ENCODE data around the gene MTERF4. TPM values are rescaled to one million over a fixed set of nuclear protein-coding genes. Genes with fewer than 3 reads are reported as not detected.

Gene MTERF4
- total RNA-seq, 4 donors from 2014 or later, result 21.5 to 108 (median 41.3) TPM

DNA sequence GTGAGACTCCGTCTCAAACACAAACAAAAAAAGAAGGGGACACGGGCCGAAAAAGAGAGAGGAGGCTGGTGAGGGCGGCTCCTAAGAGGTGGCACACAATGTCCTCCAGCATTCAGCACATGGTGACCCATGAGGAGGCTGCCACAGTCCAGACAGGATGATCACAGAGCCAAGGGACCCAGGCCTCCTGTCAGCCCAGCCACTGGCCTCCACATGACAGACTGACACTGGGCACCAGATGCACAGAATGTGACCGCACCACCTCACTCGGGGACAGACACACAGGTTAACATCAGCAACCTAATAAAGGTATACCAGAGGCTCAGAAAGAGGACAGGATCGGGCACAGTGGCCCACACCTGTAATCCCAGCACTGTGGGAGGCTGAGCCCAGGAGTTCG lies 26.2 kb upstream of the MTERF4 start:
- no peak for TF ChIP-seq POLR2A (IDR thresholded peaks at IDR 0.05)
- TF ChIP-seq, protein P1, sequence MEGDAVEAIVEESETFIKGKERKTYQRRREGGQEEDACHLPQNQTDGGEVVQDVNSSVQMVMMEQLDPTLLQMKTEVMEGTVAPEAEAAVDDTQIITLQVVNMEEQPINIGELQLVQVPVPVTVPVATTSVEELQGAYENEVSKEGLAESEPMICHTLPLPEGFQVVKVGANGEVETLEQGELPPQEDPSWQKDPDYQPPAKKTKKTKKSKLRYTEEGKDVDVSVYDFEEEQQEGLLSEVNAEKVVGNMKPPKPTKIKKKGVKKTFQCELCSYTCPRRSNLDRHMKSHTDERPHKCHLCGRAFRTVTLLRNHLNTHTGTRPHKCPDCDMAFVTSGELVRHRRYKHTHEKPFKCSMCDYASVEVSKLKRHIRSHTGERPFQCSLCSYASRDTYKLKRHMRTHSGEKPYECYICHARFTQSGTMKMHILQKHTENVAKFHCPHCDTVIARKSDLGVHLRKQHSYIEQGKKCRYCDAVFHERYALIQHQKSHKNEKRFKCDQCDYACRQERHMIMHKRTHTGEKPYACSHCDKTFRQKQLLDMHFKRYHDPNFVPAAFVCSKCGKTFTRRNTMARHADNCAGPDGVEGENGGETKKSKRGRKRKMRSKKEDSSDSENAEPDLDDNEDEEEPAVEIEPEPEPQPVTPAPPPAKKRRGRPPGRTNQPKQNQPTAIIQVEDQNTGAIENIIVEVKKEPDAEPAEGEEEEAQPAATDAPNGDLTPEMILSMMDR (IDR thresholded peaks at IDR 0.05), result no peak
- Histone ChIP-seq H3K9me3 (no peaks in the 10 kb centered on the region), H3K4me1 (no peaks in the 10 kb centered on the region), H3K36me3 (no peaks in the 10 kb centered on the region), H3K4me3 (no peak overlapping the region), H3K27me3 (no peaks in the 10 kb centered on the region), H3K27ac (no peak overlapping the region)
- intact Hi-C loops (cut with DNase I; ENCODE audit: low total_unique reads), result no loop called here
- no peak for DNase-seq

DNA sequence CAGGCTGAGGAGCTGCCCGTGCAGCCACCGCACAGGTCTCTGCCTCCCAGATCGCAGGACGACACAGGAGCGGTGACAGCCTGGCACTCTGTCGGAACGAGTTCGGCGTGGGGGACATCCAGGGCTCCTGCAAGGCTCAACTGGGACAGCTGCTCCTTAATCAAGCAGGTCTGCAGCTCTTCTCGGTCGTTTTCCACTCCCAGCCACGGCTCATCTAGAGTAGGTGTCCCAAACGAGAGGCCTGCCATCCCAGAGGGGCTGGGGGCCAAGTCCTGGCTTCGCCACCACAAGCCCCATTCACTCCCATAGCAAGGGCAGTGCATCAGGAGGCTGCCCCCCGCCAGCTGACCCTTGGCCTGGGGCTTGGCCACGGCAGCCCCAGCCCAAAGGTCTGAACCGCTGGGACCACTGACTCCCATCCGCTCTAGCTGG lies 24.7 kb upstream of the MTERF4 start:
- intact Hi-C loops (cut with DNase I; ENCODE audit: low total_unique reads), result no loop called here
- no peaks in the 10 kb centered on the region for H3K4me1 ChIP-seq
- DNase-seq, result no peak

DNA sequence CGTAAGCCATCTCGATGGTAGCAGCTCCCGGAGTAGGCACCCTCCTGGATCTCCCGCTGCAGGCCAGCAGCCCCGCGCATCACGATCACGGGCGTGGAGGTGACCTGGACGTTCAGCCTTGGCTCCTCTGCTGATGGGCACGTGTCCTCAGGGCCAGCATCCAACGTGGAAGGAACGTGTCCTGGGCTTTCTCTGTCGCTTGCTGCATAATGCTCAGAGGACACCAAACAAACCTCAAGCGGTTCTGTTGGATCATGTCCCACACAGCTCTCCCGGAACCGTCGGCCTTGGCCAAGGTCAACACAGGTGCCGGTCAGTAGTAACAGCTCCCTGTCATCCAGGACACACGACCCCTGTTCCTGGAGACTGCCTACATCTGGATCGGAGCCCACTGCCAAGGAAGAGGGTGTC lies 24.1 kb upstream of the MTERF4 start:
- Histone ChIP-seq H3K9me3 (no peaks in the 10 kb centered on the region), H3K27me3 (no peaks in the 10 kb centered on the region), H3K27ac (no peak overlapping the region), H3K36me3 (no peaks in the 10 kb centered on the region), H3K4me3 (no peak overlapping the region), H3K4me1 (no peaks in the 10 kb centered on the region)
- DNase-seq, result no peak
- TF ChIP-seq POLR2A (IDR thresholded peaks at IDR 0.05), result no peak
- TF ChIP-seq, protein P1 (IDR thresholded peaks at IDR 0.05), result no peak
- intact Hi-C loops (cut with DNase I; ENCODE audit: low total_unique reads), result no loop called here

More for the DNA sequence above, 24.7 kb upstream of the MTERF4 start:
- no peak overlapping the region for H3K4me3 ChIP-seq
- H3K9me3 ChIP-seq, result no peaks in the 10 kb centered on the region
- no peaks in the 10 kb centered on the region for H3K36me3 ChIP-seq
- TF ChIP-seq POLR2A (IDR thresholded peaks at IDR 0.05), result no peak
- TF ChIP-seq, protein P1 (IDR thresholded peaks at IDR 0.05), result no peak
- H3K27me3 ChIP-seq, result no peaks in the 10 kb centered on the region
- no peak overlapping the region for H3K27ac ChIP-seq

DNA sequence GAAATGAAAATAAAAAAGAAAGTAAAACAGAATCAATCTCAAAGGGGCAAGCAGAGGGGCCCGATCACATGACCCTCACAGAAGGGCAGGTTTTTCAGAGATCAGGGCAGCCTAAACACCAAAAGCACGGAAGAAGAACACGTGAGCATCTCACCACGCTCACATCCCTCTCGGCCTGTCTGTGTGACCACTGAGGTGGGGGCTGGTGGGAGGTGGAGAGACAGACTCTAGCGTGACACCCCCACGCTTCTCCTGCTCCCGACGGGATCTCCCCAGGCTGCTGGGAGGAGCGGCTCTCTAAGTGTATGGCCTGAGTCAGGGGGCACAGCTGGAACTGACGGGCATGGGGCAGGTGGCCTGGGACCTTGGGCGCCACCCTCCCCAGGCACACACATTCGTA lies 23.5 kb upstream of the MTERF4 start:
- TF ChIP-seq POLR2A (IDR thresholded peaks at IDR 0.05), result no peak
- TF ChIP-seq, protein P1 (IDR thresholded peaks at IDR 0.05), result no peak
- no peak overlapping the region for H3K27ac ChIP-seq
- H3K36me3 ChIP-seq, result no peaks in the 10 kb centered on the region
- no peak overlapping the region for H3K4me3 ChIP-seq
- no peaks in the 10 kb centered on the region for H3K27me3 ChIP-seq
- H3K4me1 ChIP-seq, result no peaks in the 10 kb centered on the region
- no peak for DNase-seq
- intact Hi-C loops (cut with DNase I; ENCODE audit: low total_unique reads), result no loop called here
- H3K9me3 ChIP-seq, result no peaks in the 10 kb centered on the region

DNA sequence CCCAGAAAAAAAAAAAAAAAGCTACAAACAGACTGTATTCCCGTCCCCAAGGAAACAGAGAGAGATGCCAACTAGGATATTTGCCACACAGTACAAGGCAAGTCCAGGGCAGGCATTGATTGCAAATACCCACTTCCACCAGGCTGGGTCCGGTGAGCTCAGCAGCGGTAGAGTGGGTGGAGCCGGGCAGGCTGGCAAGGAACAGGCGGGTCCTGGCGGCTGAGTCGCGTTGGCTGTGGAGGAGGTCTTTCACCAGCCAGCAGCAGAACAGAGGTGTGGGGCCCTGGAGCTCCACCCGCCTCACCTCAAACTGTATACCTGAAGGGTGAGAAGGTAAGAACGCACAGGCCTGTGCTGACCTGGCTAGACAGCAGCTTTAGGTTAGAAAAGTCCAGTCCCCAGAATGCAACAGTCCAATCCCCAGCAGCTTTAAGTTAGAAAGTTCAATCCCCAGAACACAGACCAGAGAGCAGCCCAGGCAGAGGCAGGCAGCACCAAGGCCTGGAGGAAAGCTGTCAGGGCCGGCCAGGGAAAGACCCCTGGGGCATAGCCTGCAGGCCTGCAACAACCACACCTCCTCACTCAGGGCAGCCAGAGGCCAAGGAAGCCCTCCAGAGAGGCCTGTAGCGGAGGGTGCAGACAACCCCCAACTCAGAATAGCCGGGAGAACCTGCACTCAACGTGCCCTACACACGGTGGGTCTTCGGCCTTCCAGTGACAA lies 21.9 kb upstream of the MTERF4 start:
- Histone ChIP-seq H3K27me3 (no peaks in the 10 kb centered on the region), H3K9me3 (no peaks in the 10 kb centered on the region), H3K36me3 (no peaks in the 10 kb centered on the region), H3K27ac (no peak overlapping the region), H3K4me3 (no peak overlapping the region), H3K4me1 (no peaks in the 10 kb centered on the region)
- intact Hi-C loops (cut with DNase I; ENCODE audit: low total_unique reads), result no loop called here
- TF ChIP-seq POLR2A (IDR thresholded peaks at IDR 0.05), result no peak
- TF ChIP-seq, protein P1 (IDR thresholded peaks at IDR 0.05), result no peak
- DNase-seq, result no peak

Measured in uterus (tissue), 4 donors.